ENCODE results near the gene NFIB. TPM values are rescaled to one million over a fixed set of nuclear protein-coding genes. Genes with fewer than 3 reads are reported as not detected.

NFIB gene
- total and polyA plus RNA-seq, 2 donors (not counting 3 experiments of a cell fraction or from before 2014, with no cell fraction given): 26.4 to 174 TPM

DNA sequence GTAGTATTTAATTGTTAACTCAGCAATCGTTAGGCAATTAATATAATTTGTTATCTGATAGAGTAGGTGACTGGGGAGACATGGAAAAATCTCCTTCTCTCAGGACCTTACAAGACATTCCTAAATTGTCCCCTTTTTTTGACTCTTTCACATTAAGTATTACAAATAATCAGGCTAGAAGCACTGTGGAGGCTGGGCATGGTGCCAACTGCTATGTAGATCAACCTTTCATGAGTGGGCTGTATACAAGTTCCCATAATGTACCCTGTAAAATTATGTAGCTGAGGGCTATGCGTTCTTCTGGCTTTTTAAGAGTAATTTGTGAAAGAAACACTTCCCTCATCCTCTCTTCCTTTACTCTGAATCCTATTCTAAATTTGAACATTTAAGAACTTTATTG is 140.2 kb downstream of the NFIB start:
- TF ChIP-seq POLR2A (IDR thresholded peaks at IDR 0.05; ENCODE audit: low read depth, low read length) (no peak), JUN (IDR thresholded peaks at IDR 0.05; ENCODE audit: borderline replicate concordance, insufficient read depth, insufficient read length, low read depth) (no peak), GATA2 (IDR thresholded peaks at IDR 0.05; ENCODE audit: insufficient read depth, insufficient read length, low read depth, low read length) (no peak), FOS (IDR thresholded peaks at IDR 0.05; ENCODE audit: borderline replicate concordance, insufficient read depth, low read length) (no peak), POLR2AphosphoS5 (IDR thresholded peaks at IDR 0.05; ENCODE audit: insufficient read depth, low read depth, low read length) (no peak)
- TF ChIP-seq, protein P1, sequence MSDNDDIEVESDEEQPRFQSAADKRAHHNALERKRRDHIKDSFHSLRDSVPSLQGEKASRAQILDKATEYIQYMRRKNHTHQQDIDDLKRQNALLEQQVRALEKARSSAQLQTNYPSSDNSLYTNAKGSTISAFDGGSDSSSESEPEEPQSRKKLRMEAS (IDR thresholded peaks at IDR 0.05; ENCODE audit: insufficient read depth, insufficient read length): no peak
- peaks cover 11% of the 10 kb centered on the region for H3K4me1 ChIP-seq (ENCODE audit: control insufficient read depth, extremely low read depth, insufficient read depth, low read length)
- CTCF ChIA-PET: no interaction called here

DNA sequence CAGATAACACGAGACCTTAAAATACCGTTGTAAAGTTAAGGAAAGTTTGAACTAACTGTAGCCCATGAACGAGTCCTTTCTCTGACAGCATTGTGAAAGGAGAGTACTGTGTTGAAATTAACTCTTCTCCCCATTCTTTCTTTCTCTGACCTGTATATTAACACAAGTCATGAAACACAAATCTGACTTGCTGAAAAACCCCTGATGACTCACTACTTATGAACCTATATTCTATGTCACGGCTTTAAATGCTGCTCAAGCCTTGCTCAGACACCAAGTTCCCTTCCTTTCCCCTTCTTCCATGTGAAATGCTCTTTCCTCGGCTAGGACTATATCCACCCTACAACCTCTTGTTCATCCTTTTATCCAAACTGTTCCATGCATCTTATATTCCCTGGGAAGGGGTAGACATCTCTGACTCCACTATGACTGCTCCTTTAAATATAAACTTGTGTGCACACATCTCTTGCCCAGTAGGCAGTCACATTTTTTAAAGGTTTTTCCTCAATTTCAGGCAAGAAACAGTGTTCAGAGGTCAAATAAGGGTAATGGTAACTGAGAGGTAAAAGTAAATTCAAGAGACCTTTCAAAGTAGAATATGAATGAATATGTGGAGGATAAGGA is 142.9 kb downstream of the NFIB start:
- TF ChIP-seq FOS (IDR thresholded peaks at IDR 0.05; ENCODE audit: borderline replicate concordance, insufficient read depth, low read length) (peak; percentile 9), JUN (IDR thresholded peaks at IDR 0.05; ENCODE audit: borderline replicate concordance, insufficient read depth, insufficient read length, low read depth) (peak; percentile 6), MYC (IDR thresholded peaks at IDR 0.05; ENCODE audit: low read depth, low read length) (no peak)
- Histone ChIP-seq H3K36me3 (ENCODE audit: control insufficient read depth in 2 of 2, extremely low read depth in 1 of 2, insufficient read depth in 2 of 2, low read length in 2 of 2) (peaks cover 0 to 6% of the 10 kb centered on the region in 2 experiments), H3K9me3 (replicated peaks; ENCODE audit: control insufficient read depth, insufficient read depth, low read length) (no peaks in the 10 kb centered on the region), H3K4me3 (replicated peaks in 1 of 3; ENCODE audit: insufficient read depth in 1 of 3, low read depth in 1 of 3, low read length in 3 of 3) (no peak overlapping the region), H4K20me1 (replicated peaks; ENCODE audit: control insufficient read depth, extremely low read depth, insufficient read depth, low read length) (peaks cover 4% of the 10 kb centered on the region), H3K4me2 (ENCODE audit: insufficient read depth, low read length) (no peak overlapping the region), H2AFZ (ENCODE audit: low read depth, low read length) (no peak overlapping the region), H3K27ac (ENCODE audit: insufficient read depth, low read depth, low read length) (peak overlapping the region; percentile 20), H3K27me3 (ENCODE audit: control insufficient read depth in 2 of 2, insufficient read depth in 2 of 2, low read length in 2 of 2) (no peaks in the 10 kb centered on the region), H3K9ac (replicated peaks; ENCODE audit: extremely low read depth, insufficient read depth, low read length) (no peak overlapping the region), H3K79me2 (ENCODE audit: control insufficient read depth, insufficient read depth, low read length) (peaks cover 41% of the 10 kb centered on the region), H3K4me1 (ENCODE audit: control insufficient read depth, extremely low read depth, insufficient read depth, low read length) (peaks cover 11% of the 10 kb centered on the region), H3K9me1 (replicated peaks; ENCODE audit: control insufficient read depth, extremely low read depth, insufficient read depth, low read length) (no peaks in the 10 kb centered on the region)
- POLR2A ChIA-PET: no interaction called here
- CTCF ChIA-PET: no interaction called here
- intact Hi-C loops (cut with micrococcal nuclease): no loop called here
- BruUV-seq (replicated peaks): no TSS peak
- peak; percentile 43 for DNase-seq (ENCODE audit: low read depth, low spot score)
- FAIRE-seq: peak; percentile 8
- dilution Hi-C loops (cut with MboI; ENCODE audit: extremely low pct_ligation_motif_present, low sequenced_read_pairs): no loop called here

More for the DNA sequence above, 140.2 kb downstream of the NFIB start:
- no peak overlapping the region for H3K27ac ChIP-seq (ENCODE audit: insufficient read depth, low read depth, low read length)
- H3K9ac ChIP-seq (replicated peaks; ENCODE audit: extremely low read depth, insufficient read depth, low read length): no peak overlapping the region
- BruUV-seq (replicated peaks): no TSS peak
- peaks cover 4% of the 10 kb centered on the region for H4K20me1 ChIP-seq (replicated peaks; ENCODE audit: control insufficient read depth, extremely low read depth, insufficient read depth, low read length)
- POLR2A ChIA-PET: no interaction called here
- no peak overlapping the region for H3K4me3 ChIP-seq (replicated peaks in 1 of 3; ENCODE audit: insufficient read depth in 1 of 3, low read depth in 1 of 3, low read length in 3 of 3)
- H3K9me1 ChIP-seq (replicated peaks; ENCODE audit: control insufficient read depth, extremely low read depth, insufficient read depth, low read length): no peaks in the 10 kb centered on the region
- dilution Hi-C loops (cut with MboI; ENCODE audit: extremely low pct_ligation_motif_present, low sequenced_read_pairs): no loop called here
- peaks cover 32% of the 10 kb centered on the region for H3K79me2 ChIP-seq (ENCODE audit: control insufficient read depth, insufficient read depth, low read length)
- DNase-seq (ENCODE audit: low read depth, low spot score) (no peak), FAIRE-seq (no peak)
- no peak overlapping the region for H3K4me2 ChIP-seq (ENCODE audit: insufficient read depth, low read length)
- H3K9me3 ChIP-seq (replicated peaks; ENCODE audit: control insufficient read depth, insufficient read depth, low read length): no peaks in the 10 kb centered on the region
- peaks cover 0 to 2% of the 10 kb centered on the region in 2 experiments for H3K36me3 ChIP-seq (ENCODE audit: control insufficient read depth in 2 of 2, extremely low read depth in 1 of 2, insufficient read depth in 2 of 2, low read length in 2 of 2)
- H3K27me3 ChIP-seq (ENCODE audit: control insufficient read depth in 2 of 2, insufficient read depth in 2 of 2, low read length in 2 of 2): no peaks in the 10 kb centered on the region
- intact Hi-C loops (cut with micrococcal nuclease): no loop called here
- H2AFZ ChIP-seq (ENCODE audit: low read depth, low read length): no peak overlapping the region

Measured in endothelial cell of umbilical vein (primary cell).